Common myeloid progenitor, CD34-positive (primary cell): ENCODE data around the gene TCTN2.
A peak's percentile ranks its signal among the peaks of the same experiment; 100 is the strongest.

Source experiments
- CTCF ChIA-PET: fragments of 350-600 bp; sonication (Branson Sonifier 250); formaldehyde crosslinking; loops from one replicate; lab custom pipeline; 2021; ENCODE audit warnings: antibody characterized with exemption; lab: Charles Lee
- POLR2A ChIA-PET: fragments of 350-600 bp; sonication (Branson Sonifier 250); formaldehyde crosslinking; loops from one replicate; lab custom pipeline; 2021; ENCODE audit warnings: antibody characterized with exemption; lab: Charles Lee
- DNase-seq, 3 donors: peaks; one replicate each; pipeline versions ENCODE4 v3.0.0 to v3.0.0-alpha.2; 2013
- H3K27ac ChIP-seq, 2 experiments: 1 replicate in 1 of 2; 2 replicates in 1 of 2; pipeline ENCODE4 v1.7.0; 2013; ENCODE audit warnings: inconsistent platforms in 2 of 2, low read length in 2 of 2, mild to moderate bottlenecking in 2 of 2, low read depth in 1 of 2, moderate library complexity in 1 of 2; ENCODE audit not compliant: severe bottlenecking in 2 of 2, insufficient read depth in 1 of 2, poor library complexity in 1 of 2
- H3K27me3 ChIP-seq, 5 experiments: replicated peaks in 2 of 5; 1 replicate in 3 of 5; 2 replicates in 2 of 5; pipeline versions ENCODE4 v1.6.1 to v1.7.0; 2013; ENCODE audit warnings: low read length in 4 of 5, mild to moderate bottlenecking in 2 of 5, moderate library complexity in 2 of 5, inconsistent platforms in 1 of 5; ENCODE audit not compliant: insufficient read depth in 5 of 5, control insufficient read depth in 4 of 5
- H3K36me3 ChIP-seq, 4 experiments: 1 replicate in 2 of 4; 2 replicates in 2 of 4; pipeline versions ENCODE4 v1.6.1 to v1.7.0; 2013; ENCODE audit warnings: low read length in 3 of 4, control low read depth in 1 of 4, mild to moderate bottlenecking in 1 of 4; ENCODE audit not compliant: control insufficient read depth in 4 of 4, insufficient read depth in 4 of 4
- H3K4me1 ChIP-seq, 4 experiments: 1 replicate in 3 of 4; 2 replicates in 1 of 4; pipeline versions ENCODE4 v1.6.1 to v1.7.1; 2013; ENCODE audit warnings: low read length in 3 of 4, mild to moderate bottlenecking in 3 of 4, control low read depth in 1 of 4, inconsistent platforms in 1 of 4, moderate library complexity in 1 of 4; ENCODE audit not compliant: control insufficient read depth in 4 of 4, insufficient read depth in 4 of 4; ENCODE audit errors: control extremely low read depth in 1 of 4
- H3K4me3 ChIP-seq, 7 experiments: 1 replicate in 4 of 7; 2 replicates in 3 of 7; pipeline versions ENCODE4 v1.5.1 to v1.7.0; 2013; ENCODE audit warnings: mild to moderate bottlenecking in 7 of 7, low read length in 6 of 7, moderate library complexity in 6 of 7, inconsistent platforms in 2 of 7, low read depth in 2 of 7, control low read depth in 1 of 7; ENCODE audit not compliant: insufficient read depth in 4 of 7, control insufficient read depth in 1 of 7; ENCODE audit errors: extremely low read depth in 1 of 7
- H3K9me3 ChIP-seq, 5 experiments: 1 replicate in 4 of 5; 2 replicates in 1 of 5; pipeline versions ENCODE4 v1.6.1 to v1.7.1; 2013; ENCODE audit warnings: low read length in 4 of 5, mild to moderate bottlenecking in 2 of 5, inconsistent platforms in 1 of 5, low read depth in 1 of 5, moderate library complexity in 1 of 5; ENCODE audit not compliant: control insufficient read depth in 4 of 5, insufficient read depth in 2 of 5; ENCODE audit errors: control extremely low read depth in 1 of 5
- WGBS: methylation state at CpG from one replicate; pipeline ENCODE4 v1.1.5; 2013; ENCODE audit not compliant: insufficient coverage; 5-methylcytosine and 5-hydroxymethylcytosine counted together

The TCTN2 gene

GRCh38 chr12:123712780-123713319, 41.9 kb downstream of the TCTN2 start:
- peaks cover 0 to 3% (median under 1%) of the 10 kb centered on the region in 4 experiments for H3K36me3 ChIP-seq
- H3K9me3 ChIP-seq = no peaks in the 10 kb centered on the region
- no peak for DNase-seq
- peak overlapping the region; percentile 81 to 99 (median 96) for H3K4me3 ChIP-seq
- peaks cover 12 to 34% (median 29%) of the 10 kb centered on the region in 4 experiments for H3K4me1 ChIP-seq
- no peaks in the 10 kb centered on the region for H3K27me3 ChIP-seq
- CTCF ChIA-PET = interaction anchor here (0.6 to 3.0 kb wide), 11 partner anchors 9 to 59 kb away, joined by 3 to 18 read pairs (median 5); partner anchors contain the start of gene DNAH10
- POLR2A ChIA-PET = interaction anchor here (0.6 to 3.2 kb wide), 8 partner anchors 11 to 83 kb away, joined by 3 to 14 read pairs (median 5); partner anchors contain the start of gene DNAH10
- peak overlapping the region; percentile 78 to 88 for H3K27ac ChIP-seq
- 0% methylated on average over 25 of the region's 26 CpGs for WGBS

- Histone ChIP-seq H3K4me3 (peak overlapping the region; percentile 20 to 99 (median 94)), H3K9me3 (no peaks in the 10 kb centered on the region), H3K4me1 (peaks cover 12 to 36% (median 29%) of the 10 kb centered on the region in 4 experiments), H3K27ac (peak overlapping the region; percentile 78 to 88), H3K27me3 (no peaks in the 10 kb centered on the region), H3K36me3 (peaks cover 0 to 3% (median 0%) of the 10 kb centered on the region in 4 experiments)
- DNase-seq = no peak
- POLR2A ChIA-PET = interaction anchor here (0.6 to 3.2 kb wide), 4 partner anchors 12 to 84 kb away, joined by 4 to 14 read pairs (median 6); partner anchors contain the start of gene DNAH10
- CTCF ChIA-PET = interaction anchor here (1.0 to 3.0 kb wide), 11 partner anchors 9 to 348 kb away, joined by 3 to 18 read pairs (median 5); partner anchors contain the start of genes DNAH10 and SBNO1
- WGBS = 1% methylated on average over 5 of the region's 6 CpGs
These were observed 42.5 kb downstream of the TCTN2 start for GRCh38 chr12:123713398-123713797.

- no peaks in the 10 kb centered on the region for H3K9me3 ChIP-seq
- DNase-seq = no peak
- peak overlapping the region; percentile 78 to 88 for H3K27ac ChIP-seq
- CTCF ChIA-PET = interaction anchor here (1.1 to 3.0 kb wide), 12 partner anchors 8 to 349 kb away, joined by 3 to 18 read pairs (median 5); partner anchors contain the start of genes DNAH10 and SBNO1
- POLR2A ChIA-PET = interaction anchor here (0.6 to 3.2 kb wide), 6 partner anchors 20 to 888 kb away, joined by 3 to 14 read pairs (median 4); partner anchors contain the start of gene DNAH10
- WGBS = 28% methylated on average over 9 of the region's 10 CpGs
- peak overlapping the region in 6 of 7 experiments; percentile 81 to 99 (median 96) for H3K4me3 ChIP-seq
- peaks cover 0 to 3% (median 0%) of the 10 kb centered on the region in 4 experiments for H3K36me3 ChIP-seq
- H3K4me1 ChIP-seq = peaks cover 12 to 39% (median 29%) of the 10 kb centered on the region in 4 experiments
- no peaks in the 10 kb centered on the region for H3K27me3 ChIP-seq
These were observed 43.1 kb downstream of the TCTN2 start for GRCh38 chr12:123713823-123714585.

- Histone ChIP-seq H3K9me3 (no peaks in the 10 kb centered on the region), H3K4me1 (peaks cover 12 to 51% (median 34%) of the 10 kb centered on the region in 4 experiments), H3K4me3 (peak overlapping the region in 2 of 7 experiments; percentile 97 to 99), H3K27ac (peak overlapping the region in 1 of 2 experiments; percentile 88), H3K36me3 (peaks cover 0 to 7% (median 3%) of the 10 kb centered on the region in 4 experiments), H3K27me3 (no peaks in the 10 kb centered on the region)
- no peak for DNase-seq
- ChIA-PET POLR2A (no interaction called here), CTCF (interaction anchor here (1.1 to 2.9 kb wide), 4 partner anchors 7 to 47 kb away, joined by 3 to 10 read pairs (median 4); partner anchors contain the start of gene DNAH10)
- WGBS = 10% methylated on average over 2 of the region's 2 CpGs
These were observed 44.3 kb downstream of the TCTN2 start for GRCh38 chr12:123715195-123715594.

- DNase-seq = no peak
- ChIA-PET POLR2A (interaction anchor here (0.6 kb wide), 1 partner anchor 458 kb away, joined by 5 read pairs; no protein-coding TSS in a partner anchor), CTCF (interaction anchor here (0.6 to 3.3 kb wide), 4 partner anchors 15 to 33 kb away, joined by 3 to 14 read pairs (median 4); no protein-coding TSS in a partner anchor)
- Histone ChIP-seq H3K4me3 (no peak overlapping the region), H3K36me3 (peaks cover 5 to 20% (median 14%) of the 10 kb centered on the region in 4 experiments), H3K27ac (no peak overlapping the region), H3K9me3 (no peaks in the 10 kb centered on the region), H3K27me3 (no peaks in the 10 kb centered on the region), H3K4me1 (peaks cover 14 to 66% (median 35%) of the 10 kb centered on the region in 4 experiments)
- no CpG with 5 or more reads among the region's 3 CpGs for WGBS
These were observed 46.4 kb downstream of the TCTN2 start for GRCh38 chr12:123717350-123717749.

- DNase-seq = peak in 1 of 3 donors; percentile 45
These were observed 49.4 kb downstream of the TCTN2 start for GRCh38 chr12:123720141-123720814.

More at GRCh38 chr12:123720141-123720814, 49.4 kb downstream of the TCTN2 start:
- POLR2A ChIA-PET = no interaction called here
- peak overlapping the region in 1 of 7 experiments; percentile 6 for H3K4me3 ChIP-seq
- 61% methylated on average over 4 of the region's 5 CpGs for WGBS
- H3K9me3 ChIP-seq = no peaks in the 10 kb centered on the region
- no peaks in the 10 kb centered on the region for H3K27me3 ChIP-seq
- peak overlapping the region in 1 of 2 experiments; percentile 79 for H3K27ac ChIP-seq
- peaks cover 5 to 39% (median 26%) of the 10 kb centered on the region in 4 experiments for H3K36me3 ChIP-seq
- peaks cover 2 to 59% (median 23%) of the 10 kb centered on the region in 4 experiments for H3K4me1 ChIP-seq
- CTCF ChIA-PET = interaction anchor here (1.2 to 3.3 kb wide), 2 partner anchors 16 to 25 kb away, joined by 3 to 14 read pairs; no protein-coding TSS in a partner anchor
